GM21717 (cell line): Measurements from ENCODE around the gene METTL26.

Experiments used
- ATAC-seq: cut with Tn5 transposase; IDR thresholded peaks from one replicate; pipeline ENCODE4 v1.9.1; 2021; ENCODE audit warnings: mild to moderate bottlenecking, moderate library complexity; ENCODE audit not compliant: unreplicated experiment

The METTL26 gene

DNA sequence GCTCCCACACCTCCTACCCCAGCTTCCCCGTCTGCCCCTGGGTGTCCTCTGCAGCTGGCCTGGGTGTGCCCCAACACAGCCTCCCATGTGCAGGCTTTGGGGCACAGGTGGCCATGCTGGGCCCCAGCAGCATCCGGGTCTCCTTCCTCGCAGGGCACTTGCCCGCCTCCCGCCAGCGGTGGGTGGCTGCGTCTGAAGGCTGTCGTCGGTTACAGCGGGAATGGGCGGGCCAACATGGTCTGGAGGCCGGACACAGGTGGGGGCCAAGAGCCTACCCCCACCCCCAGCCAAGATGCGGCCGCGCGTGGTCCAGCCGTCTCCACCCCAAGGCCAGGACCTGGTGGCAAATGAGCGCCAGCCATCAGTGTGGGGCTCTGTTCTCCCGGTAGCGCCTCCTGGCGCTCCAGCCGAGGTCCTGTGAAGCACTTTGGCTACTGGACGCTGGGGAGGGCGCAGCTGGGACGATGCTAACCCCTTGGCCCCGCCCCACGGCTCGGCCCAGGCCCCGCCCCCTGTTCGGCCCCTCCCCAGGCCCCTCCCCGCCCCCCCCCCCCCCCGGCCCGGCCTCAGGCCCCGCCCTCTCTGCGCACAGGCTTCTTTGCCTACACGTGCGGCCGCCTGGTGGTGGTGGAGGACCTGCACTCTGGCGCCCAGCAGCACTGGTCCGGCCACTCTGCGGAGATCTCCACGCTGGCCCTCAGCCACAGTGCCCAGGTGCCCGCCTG, 24.5 kb upstream of the METTL26 start:
- ATAC-seq = no peak

- no peak for ATAC-seq
These were observed 24.0 kb upstream of the METTL26 start for GRCh38 chr16:660132-660458.

DNA sequence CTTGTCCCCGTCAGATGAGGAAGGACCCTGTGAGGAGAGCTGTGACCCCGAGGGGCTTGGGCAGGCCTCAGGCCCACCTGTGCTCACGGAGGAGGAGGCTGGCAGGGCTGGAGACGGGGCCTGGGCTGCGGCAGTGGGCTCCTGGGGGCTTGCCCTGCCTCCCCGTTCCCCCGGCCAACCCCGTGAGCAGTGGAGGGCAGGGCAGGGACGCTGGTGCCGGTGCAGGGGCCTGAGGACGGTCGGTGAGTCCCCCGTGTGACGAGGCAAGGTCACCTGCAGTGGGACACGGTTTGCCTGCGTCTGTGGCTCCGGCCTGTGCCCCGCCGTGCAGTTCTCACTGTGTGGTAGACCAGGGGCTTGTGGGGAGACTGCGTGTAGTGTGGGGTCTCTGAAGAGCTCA, 23.5 kb upstream of the METTL26 start:
- no peak for ATAC-seq

DNA sequence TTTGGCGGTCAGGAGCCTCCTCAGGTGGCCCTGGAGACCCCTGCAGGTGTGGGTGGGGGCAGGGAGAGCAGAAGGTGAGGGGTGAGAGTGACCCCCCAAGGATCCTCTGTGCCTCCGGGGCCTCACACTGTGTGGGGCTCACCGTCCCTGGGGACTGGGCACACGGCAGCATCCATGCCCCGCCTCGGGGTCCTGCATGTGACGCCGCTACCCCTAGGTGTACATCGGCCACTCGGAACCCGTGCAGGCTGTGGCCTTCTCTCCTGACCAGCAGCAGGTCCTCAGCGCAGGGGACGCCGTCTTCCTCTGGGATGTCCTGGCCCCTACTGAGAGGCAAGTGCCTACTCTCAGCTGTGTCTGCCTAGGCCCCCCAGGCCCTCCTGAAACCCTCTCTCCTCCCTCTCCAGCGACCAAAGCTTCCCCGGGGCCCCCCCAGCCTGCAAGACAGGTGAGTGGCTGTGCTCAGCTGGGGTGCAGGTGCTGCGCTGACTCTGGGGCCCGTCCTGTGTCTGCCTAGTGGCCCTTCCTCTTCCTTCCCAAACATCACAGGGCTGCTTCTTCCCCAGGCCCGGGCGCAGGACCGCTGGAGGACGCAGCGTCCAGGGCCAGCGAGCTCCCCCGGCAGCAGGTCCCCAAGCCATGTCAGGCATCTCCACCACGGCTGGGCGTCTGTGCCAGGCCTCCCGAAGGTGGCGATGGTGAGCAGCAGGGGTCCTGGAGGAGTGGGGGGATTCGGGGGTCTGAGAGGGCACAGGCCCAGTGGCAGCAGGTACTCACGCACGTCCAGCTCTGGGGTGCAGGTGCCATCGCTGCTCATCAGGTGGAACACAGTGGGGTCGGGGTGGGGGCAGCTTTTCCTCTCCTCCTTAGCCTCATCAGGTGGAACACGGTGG, 22.8 kb upstream of the METTL26 start:
- no peak for ATAC-seq

- no peak for ATAC-seq
These were observed 21.4 kb upstream of the METTL26 start for GRCh38 chr16:657487-657886.

DNA sequence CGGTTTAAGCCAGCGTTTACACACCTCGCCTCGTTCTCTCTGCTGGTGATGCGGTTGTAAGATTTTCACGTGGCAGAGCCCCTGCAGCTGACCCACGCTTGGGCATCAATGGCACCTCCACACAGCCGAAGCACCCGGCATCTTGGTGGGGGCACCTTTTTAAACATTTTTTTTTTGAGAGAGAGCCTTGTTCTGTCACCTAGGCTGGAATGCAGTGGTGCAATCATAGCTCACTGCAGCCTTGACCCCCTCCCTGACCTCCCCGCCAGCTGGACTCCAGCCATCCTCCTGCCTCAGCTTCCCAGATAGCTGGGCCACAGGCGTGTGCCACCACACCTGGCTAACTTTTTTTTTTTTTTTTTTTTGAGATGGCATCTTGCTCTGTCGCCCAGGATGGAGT, 17.9 kb upstream of the METTL26 start:
- ATAC-seq = no peak

DNA sequence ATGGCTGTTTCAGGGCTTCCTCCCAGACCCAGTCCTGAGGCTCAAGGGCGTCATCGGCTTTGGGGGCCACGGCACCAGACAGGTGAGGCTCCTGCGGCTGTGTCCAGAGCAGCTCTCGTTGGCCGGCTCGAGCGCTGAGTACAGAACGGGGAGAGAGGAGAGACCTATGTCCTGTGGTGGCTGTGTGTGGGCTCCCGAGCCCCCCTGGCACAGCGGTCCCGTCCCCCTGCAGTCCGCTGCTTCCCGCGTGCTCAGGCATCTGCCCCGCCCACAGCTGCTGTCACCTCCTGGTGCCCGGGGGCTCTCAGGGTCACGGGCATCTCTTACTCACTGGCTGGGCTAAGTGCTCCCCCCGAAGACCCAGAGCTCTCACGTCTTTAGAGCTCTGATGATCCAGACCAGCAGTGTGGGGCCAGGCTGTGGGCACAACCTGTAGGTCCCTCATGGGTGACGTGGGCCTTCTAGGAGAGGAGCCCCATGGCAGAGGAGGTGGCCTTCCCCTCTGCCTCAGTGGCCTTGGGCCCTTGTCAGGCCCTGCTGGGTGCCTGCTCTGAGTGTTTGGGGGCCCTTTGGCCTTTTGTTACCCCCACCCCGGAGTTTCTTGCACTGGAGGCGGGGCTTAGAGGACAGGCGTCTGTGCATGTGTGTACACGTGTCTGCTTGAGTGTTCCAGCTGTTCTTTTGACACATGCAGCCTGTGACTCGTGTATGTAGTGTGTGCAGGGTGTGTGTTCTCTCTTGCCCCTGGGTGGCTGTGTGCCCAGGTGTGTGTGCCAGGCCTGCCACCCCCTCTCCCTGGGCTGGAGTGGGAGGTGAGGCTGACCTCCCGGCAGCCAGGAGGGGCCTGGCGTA, 16.6 kb upstream of the METTL26 start:
- ATAC-seq = no peak

DNA sequence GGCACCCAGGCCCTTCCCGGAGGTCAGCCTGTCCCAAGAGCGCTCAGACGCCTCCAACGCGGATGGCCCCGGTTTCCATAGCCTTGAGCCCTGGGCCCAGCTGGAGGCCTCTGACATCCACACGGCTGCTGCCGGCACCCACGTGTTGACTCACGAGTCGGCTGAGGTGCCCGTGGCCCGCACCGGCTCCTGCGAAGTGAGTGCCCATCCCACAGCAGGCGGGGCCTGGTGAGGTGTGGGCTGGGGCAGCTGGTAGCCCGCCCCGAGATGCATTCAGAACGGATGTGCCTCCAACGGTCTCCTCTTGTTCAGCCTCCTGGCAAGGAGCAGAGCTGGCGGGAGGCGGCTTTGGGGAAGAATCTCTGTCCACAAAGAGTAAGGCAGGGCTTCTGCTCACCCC, 15.7 kb upstream of the METTL26 start:
- no peak for ATAC-seq

DNA sequence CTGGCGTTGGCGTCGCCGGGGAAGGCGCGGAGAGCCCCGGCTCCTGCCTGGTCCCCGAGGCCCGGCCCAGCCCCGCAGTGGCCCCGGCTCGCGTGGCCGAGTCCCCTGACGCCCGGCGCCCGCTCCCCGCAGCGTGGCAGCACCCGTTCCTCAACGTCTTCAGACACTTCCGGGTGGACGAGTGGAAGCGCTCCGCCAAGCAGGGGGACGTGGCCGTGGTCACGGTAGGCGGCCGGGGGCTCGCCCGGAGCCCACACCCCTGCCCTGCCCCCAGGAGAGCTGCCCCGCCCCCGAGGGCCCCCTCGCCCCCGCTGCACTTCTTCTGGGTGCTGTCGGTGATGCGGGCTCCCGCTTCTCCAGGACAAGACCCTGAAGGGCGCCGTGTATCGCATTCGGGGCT, 13.5 kb upstream of the METTL26 start:
- ATAC-seq = no peak

DNA sequence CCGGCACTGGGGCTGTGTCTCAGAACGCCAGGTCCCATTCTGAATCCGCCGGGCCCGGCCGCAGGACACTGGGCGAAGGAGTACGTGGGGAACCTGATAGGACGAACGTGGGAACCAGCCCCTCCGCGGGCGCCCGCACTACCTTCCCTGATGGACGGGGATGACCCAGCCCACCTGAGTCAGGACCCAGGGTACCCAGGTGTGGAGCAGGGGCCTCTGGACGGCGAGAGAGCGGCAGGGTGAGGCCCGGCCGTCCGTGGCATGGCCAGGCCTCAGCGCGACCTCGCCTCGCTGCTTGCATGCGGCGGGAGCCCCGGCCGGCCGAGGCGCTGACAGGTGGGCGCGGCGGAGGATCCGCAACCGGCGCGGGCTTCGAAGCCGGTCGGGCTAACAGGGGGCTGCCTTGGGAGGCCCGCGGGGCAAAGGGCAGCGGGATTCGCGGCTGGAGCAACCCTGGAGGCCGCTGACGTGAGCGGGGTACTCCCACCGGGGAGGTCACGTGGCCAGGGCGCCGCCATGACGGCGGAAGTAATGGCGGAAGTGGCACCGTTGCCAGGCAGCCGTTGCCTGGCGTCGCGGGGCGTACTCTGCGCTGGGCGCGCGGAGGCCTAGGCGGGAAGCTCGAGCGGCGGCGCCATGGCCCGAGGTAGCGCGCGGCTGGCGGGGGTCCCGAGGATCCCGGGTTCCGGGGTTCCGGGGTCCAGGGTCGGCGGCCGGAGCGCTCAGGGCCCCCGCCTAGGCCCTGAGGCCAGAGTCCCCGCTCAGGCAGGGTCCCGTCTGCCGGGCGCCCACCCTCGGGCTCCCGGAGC, 12.9 kb upstream of the METTL26 start, which contains the start of gene WDR90:
Gene WDR90 (plus strand): TSS at position 585 of the 809 bp plus-strand sequence. CDS start 52 bp downstream, at position 637.
- peak; percentile 51 for ATAC-seq

DNA sequence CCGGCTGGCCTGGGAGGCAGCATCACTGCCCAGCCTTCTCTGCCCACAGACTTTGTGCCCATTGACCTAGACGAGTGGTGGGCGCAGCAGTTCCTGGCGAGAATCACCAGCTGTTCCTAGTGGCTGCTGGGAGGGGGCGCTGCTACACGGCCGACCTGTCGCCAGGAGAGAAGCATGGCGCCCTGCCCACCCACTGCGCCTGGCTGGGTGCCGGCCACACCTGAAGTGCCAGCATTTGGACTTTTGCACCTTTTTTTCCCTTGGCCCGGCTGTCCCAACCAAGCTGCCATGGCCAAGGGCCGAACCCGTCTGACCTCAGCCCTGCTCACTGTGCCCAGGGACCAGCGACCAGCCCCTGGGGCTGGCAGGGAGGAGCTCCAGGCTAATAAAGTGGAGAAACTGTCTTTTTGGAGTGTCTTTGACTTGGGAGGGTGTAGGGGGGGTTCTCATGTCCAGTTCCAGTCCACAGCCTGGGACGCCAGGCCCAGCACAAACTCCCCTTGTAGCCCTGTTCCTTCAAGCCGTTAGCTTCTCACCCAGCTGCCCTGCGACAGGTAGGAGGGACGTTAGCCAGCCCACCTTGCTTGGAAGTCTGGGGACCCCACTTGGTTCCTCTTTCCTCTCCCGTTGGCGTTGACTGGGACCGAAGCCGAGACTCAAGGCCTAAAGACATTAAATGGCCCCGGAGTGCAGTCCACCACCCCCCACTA, 12.1 kb upstream of the METTL26 start:
- no peak for ATAC-seq

DNA sequence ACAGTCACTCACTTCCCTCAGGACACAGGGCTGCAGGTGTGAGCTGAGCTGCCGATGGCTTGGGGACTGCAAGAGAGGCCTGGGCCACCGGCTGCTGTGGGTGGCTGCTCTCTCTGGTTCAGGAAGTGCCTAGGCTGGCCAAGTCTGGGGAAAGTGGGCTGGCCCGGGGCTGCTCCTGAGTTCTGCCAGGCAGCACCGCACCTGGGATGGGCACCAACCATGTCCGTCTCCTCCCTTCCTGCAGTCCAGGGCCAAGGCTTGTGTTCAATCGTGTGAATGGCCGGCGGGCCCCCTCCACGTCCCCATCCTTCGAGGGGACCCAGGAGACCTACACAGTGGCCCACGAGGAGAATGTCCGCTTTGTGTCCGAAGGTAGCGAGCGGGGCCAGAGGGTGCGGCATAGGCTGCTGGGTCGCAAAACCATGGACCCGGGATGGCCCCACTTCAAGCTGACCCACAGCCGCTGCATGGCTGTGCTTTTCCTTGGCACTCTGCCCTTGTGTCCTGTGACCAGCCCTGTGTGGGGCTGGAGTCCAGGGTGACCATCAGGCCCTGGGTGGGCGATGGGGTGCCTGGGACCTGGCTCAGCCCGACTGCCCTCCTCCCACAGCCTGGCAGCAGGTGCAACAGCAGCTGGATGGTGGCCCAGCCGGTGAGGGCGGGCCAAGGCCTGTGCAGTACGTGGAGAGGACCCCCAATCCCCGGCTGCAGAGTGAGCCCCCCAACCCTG, 11.2 kb upstream of the METTL26 start:
- ATAC-seq = no peak

DNA sequence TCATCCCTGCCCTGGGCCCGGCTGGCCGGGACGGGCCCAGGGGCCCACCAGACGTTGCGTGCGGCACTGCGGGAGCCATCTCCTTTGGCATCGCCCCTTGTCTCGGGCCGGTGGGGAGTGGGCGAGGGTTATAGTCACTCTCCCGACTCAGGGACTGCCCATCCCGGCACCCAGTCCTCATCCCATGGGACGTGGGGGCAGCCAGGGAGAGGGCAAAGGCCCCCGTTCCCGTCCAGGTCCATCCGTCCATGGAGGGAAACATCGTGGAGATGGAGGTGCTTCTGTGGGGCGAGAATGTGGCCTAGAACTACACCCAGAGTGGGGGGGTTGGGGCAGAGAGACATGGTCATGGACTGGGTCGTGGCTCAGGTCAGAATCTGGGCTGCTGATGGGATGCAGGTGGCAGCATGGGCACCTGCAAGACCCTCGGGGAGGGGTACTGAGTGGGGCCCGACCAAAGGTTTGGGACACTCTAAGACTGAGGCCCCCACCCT, 10.6 kb upstream of the METTL26 start:
- ATAC-seq = no peak

GRCh38 chr16:645852-646678, 10.0 kb upstream of the METTL26 start:
- no peak for ATAC-seq

DNA sequence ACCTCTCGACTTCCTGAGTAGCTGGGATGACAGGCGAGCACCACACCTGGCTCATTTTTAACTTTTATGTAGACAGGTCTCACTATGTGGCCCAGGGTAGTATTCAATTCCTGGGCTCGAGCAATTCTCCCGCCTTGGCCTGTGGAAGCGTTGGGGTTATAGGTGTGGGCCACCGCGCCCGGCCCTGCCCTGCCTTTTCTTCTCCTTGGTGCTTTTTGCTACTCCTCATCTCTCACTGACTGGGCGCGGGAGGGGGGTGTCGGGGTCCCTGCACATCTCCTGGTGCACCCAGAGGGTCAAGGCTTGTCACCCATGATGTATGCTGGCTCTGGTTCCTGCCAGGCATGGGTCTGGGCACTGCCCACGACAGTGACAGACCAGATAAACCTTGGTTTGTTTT, 8.5 kb upstream of the METTL26 start:
- ATAC-seq = no peak

DNA sequence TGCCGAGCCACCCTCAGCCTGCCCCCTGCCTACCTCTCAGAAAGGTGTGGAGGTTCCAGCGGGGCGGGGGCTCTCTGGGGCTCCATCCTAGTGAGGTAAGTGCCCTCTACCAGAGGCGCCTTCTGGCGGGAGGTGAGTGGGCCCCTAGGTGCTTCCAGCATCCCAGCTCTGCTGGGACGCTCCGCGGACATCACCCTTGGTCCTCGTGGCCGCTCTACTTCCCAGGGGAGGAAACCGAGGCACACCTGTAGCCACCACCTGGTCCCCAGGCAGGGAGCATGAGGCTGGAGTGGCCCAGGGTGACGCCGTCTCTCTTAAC, 6.9 kb upstream of the METTL26 start:
- no peak for ATAC-seq

DNA sequence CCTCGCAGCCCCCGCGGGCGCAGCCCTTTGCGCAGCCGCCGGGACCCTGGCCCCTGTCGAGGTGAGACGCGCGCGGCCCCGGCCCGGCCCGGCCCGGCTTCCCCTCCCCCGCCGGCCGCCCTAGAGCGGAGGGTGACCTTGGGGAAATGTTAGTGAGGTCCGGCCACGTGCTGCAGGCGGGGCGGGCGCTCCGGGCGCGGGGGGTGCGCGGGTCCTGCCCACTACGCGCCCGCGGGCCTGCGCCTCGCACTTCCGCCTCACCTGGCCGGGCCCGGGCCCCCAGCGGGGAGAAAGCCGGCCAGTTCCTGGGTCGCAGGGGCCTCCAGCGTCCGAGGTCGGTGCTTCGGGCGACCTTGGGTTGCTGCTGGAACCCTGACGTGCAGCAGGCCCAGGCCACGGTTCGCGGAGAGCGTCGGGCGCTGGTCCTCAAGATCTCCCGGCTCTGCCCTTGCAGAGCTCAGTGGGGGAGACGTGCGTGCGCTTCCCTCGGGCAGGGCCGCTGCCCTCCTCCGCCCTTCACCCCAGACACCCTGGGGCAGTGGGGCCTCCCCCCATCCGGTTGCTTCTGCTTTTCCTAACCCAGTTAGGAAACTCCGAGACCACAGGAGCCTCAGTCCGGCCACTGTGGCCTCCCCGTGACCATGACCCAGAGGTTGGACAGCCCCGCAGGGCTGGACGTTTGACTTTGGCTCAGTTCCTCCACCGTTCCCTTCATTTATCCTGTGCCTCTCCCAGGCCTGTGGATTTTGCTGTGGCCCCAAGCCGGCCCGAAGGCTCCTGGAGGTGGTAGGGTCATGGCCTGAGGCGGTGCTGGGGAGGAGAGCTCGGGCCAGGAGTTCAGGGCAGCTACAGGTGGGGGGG, 6.3 kb upstream of the METTL26 start:
- ATAC-seq = peak; percentile 24
